Measurements from ENCODE around the gene RHOU. TPM values are rescaled to one million over a fixed set of nuclear protein-coding genes. Genes with fewer than 3 reads are reported as not detected.

The RHOU gene
- total RNA-seq, 3 donors from 2014 or later: 28.8 to 31.5 (median 29.7) TPM

- H3K27ac ChIP-seq: no peak overlapping the region
- no peaks in the 10 kb centered on the region for H3K4me1 ChIP-seq
- DNase-seq (ENCODE audit: low spot score in 2 of 2): no peak
- no peaks in the 10 kb centered on the region for H3K36me3 ChIP-seq
- no peaks in the 10 kb centered on the region for H3K9me3 ChIP-seq
- H3K27me3 ChIP-seq: no peaks in the 10 kb centered on the region
- no peak overlapping the region for H3K4me3 ChIP-seq
- TF ChIP-seq CTCF (IDR thresholded peaks at IDR 0.05) (no peak), POLR2A (IDR thresholded peaks at IDR 0.05) (no peak), POLR2AphosphoS5 (IDR thresholded peaks at IDR 0.05) (no peak)
- intact Hi-C loops (cut with DNase I; ENCODE audit: low total_unique reads): no loop called here
These were observed 21.2 kb downstream of the RHOU start for GRCh38 chr1:228756457-228756856.

GRCh38 chr1:228758447-228758846 is 23.2 kb downstream of the RHOU start:
- H3K27me3 ChIP-seq: no peaks in the 10 kb centered on the region
- H3K27ac ChIP-seq: no peak overlapping the region
- no peaks in the 10 kb centered on the region for H3K36me3 ChIP-seq
- intact Hi-C loops (cut with DNase I; ENCODE audit: low total_unique reads): no loop called here
- H3K4me3 ChIP-seq: no peak overlapping the region
- no peaks in the 10 kb centered on the region for H3K4me1 ChIP-seq
- H3K9me3 ChIP-seq: no peaks in the 10 kb centered on the region
- no peak for DNase-seq (ENCODE audit: low spot score in 2 of 2)
- TF ChIP-seq POLR2A (IDR thresholded peaks at IDR 0.05): no peak
- no peak for TF ChIP-seq POLR2AphosphoS5 (IDR thresholded peaks at IDR 0.05)
- TF ChIP-seq CTCF (IDR thresholded peaks at IDR 0.05): no peak

DNA sequence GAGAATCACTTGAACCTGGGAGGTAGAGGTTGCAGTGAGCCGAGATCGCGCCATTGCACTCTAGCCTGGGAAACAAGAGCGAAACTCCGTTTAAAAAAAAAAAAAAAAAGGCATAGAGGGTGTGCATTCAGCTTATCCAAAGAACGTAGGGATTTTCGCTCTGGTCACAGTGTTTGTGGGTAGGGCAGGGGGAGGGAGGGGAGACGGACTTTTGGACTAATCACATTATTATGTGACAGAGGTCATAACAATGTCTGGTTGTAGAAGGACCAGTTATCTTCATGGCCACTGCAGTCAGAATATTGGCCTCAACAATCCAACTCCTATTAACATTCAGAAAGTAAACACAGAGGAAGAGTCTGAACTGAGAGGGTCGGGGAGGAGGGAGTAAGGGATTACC is 25.7 kb downstream of the RHOU start:
- intact Hi-C loops (cut with DNase I; ENCODE audit: low total_unique reads): no loop called here
- H3K4me1 ChIP-seq: no peaks in the 10 kb centered on the region
- no peak for TF ChIP-seq CTCF (IDR thresholded peaks at IDR 0.05)
- no peak for TF ChIP-seq POLR2AphosphoS5 (IDR thresholded peaks at IDR 0.05)
- no peak for TF ChIP-seq POLR2A (IDR thresholded peaks at IDR 0.05)
- no peaks in the 10 kb centered on the region for H3K36me3 ChIP-seq
- H3K27ac ChIP-seq: no peak overlapping the region
- no peaks in the 10 kb centered on the region for H3K27me3 ChIP-seq
- H3K4me3 ChIP-seq: no peak overlapping the region
- DNase-seq (ENCODE audit: low spot score in 2 of 2): no peak
- no peaks in the 10 kb centered on the region for H3K9me3 ChIP-seq

DNA sequence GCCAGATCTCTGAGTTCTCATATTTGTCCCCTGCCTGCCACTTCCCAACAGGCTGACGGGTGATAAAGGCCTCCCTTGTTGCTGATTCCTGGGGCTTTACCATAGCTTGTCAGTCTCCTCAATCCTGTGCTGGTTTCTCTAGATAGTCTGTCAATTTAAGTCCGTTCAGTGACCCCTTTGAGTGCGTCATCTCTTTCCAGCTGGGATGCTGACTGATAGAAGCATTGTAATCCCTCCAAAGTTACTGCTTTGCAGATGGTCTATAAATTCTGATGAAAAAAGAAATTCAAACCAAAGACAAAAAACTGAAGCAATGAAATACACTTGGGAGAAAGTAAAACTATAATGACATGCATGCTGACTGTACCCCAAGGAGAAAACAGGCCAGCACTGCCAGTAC is 28.3 kb downstream of the RHOU start:
- no peaks in the 10 kb centered on the region for H3K36me3 ChIP-seq
- no peak overlapping the region for H3K4me3 ChIP-seq
- TF ChIP-seq CTCF (IDR thresholded peaks at IDR 0.05) (no peak), POLR2A (IDR thresholded peaks at IDR 0.05) (no peak), POLR2AphosphoS5 (IDR thresholded peaks at IDR 0.05) (no peak)
- H3K27me3 ChIP-seq: no peaks in the 10 kb centered on the region
- DNase-seq (ENCODE audit: low spot score in 2 of 2): no peak
- no peaks in the 10 kb centered on the region for H3K9me3 ChIP-seq
- H3K27ac ChIP-seq: no peak overlapping the region
- no peaks in the 10 kb centered on the region for H3K4me1 ChIP-seq
- intact Hi-C loops (cut with DNase I; ENCODE audit: low total_unique reads): no loop called here

DNA sequence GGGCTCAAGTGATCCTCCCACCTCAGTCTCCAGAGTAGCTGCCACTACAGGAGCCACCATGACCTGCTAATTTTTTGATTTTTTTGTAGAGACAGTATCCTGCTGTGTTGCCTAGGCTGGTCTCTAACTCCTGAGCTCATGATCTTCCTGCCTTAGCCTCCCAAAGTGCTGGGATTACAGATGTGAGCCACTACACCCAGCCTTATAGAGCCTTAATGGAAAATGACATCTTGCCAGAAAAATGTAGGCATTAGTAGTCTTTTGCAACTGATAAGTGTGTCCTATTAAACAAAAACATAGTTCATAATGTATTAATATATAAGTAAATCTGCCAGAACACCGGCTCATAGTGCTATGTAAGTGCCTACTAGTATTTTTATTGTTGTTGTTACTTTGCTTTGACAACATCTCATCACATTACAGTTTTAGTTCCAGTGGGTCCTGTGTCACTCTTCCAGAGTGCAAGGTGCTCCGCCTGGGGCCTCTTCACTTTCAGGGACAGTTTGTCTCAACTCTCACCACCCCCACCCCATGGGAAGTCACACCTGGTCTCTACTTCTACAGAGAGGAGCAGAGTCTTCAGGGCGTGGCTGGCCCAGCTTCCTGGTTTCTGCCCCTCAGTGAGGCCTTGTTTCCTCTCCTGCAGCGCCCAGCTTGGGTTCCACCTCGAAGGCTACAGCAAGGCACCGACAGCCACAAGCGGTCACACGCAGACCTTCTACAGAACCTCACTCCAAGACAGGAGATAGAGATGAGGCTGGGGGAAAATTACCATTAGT is 30.1 kb downstream of the RHOU start:
- intact Hi-C loops (cut with DNase I; ENCODE audit: low total_unique reads): loop anchor here (5.0 kb wide), 1 partner anchor 78 kb away; no protein-coding TSS in a partner anchor
- Histone ChIP-seq H3K36me3 (no peaks in the 10 kb centered on the region), H3K4me1 (no peaks in the 10 kb centered on the region), H3K27me3 (no peaks in the 10 kb centered on the region), H3K4me3 (no peak overlapping the region), H3K27ac (no peak overlapping the region), H3K9me3 (no peaks in the 10 kb centered on the region)
- no peak for DNase-seq (ENCODE audit: low spot score in 2 of 2)
- TF ChIP-seq POLR2A (IDR thresholded peaks at IDR 0.05) (no peak), CTCF (IDR thresholded peaks at IDR 0.05) (no peak), POLR2AphosphoS5 (IDR thresholded peaks at IDR 0.05) (no peak)
